WERI-Rb-1 (cell line): ENCODE data around the gene IL17RC.

Experiments
- DNase-seq: peaks from one replicate; pipeline ENCODE4 v3.0.0-alpha.2; 2020
- H3K27ac ChIP-seq: fragments of 250-450 bp; sonication (Bioruptor Pico); 2 replicates; pipeline ENCODE4 v1.5.1; 2020; ENCODE audit warnings: mild to moderate bottlenecking, moderate library complexity
- H3K27me3 ChIP-seq: fragments of 250-450 bp; sonication (Bioruptor Pico); 2 replicates; pipeline ENCODE4 v1.5.1; 2021; ENCODE audit warnings: mild to moderate bottlenecking, low read depth, moderate library complexity; ENCODE audit not compliant: insufficient read depth, severe bottlenecking
- H3K36me3 ChIP-seq: fragments of 250-450 bp; sonication (Bioruptor Pico); 2 replicates; pipeline ENCODE4 v1.5.1; 2020; ENCODE audit warnings: mild to moderate bottlenecking, moderate library complexity
- H3K4me3 ChIP-seq: 2 replicates; pipeline ENCODE4 v1.5.1; 2011; ENCODE audit warnings: low read depth, mild to moderate bottlenecking, control low read depth, low read length
- H3K9me3 ChIP-seq: fragments of 250-450 bp; sonication (Bioruptor Pico); 2 replicates; pipeline ENCODE4 v1.5.1; 2021; ENCODE audit warnings: mild to moderate bottlenecking, moderate library complexity; ENCODE audit not compliant: severe bottlenecking
- TF ChIP-seq, protein P1 (sequence below): IDR thresholded peaks from 2 replicates; pipeline ENCODE4 v1.5.1; 2011; ENCODE audit warnings: low read depth, mild to moderate bottlenecking, control low read depth, inconsistent platforms, low read length

IL17RC gene

DNA sequence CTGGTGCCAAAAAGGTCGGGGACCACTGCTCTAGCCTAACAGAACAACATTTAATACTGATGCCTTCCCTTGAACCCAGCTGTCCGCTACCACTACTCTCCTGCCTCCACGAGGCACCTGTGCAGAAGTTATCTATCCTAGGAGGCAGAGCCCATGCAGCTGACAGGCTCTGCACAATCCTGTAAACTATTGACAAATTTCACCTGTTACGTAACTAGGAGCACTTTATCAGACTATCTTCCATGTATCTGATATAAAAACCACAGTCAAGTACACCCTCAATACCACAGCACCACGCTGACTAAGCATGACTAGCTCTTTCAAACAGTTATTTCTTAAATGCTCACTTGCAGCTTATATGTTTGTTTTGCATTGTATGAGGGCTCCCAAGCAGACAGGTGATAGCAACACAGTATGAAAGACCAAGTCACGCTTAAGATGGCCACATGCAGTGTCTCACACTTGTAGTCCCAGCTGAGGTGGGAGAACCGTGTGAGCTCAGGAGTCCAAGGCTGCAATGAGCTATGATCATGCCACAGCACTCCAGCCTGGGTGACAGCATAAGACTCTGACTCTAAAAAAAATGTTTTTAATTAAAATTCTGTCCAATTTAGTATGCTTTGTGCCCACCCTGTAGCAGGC, 4.5 kb upstream of the IL17RC start:
- no peak for DNase-seq
- Histone ChIP-seq H3K27ac (no peak overlapping the region), H3K36me3 (no peaks in the 10 kb centered on the region), H3K9me3 (peaks cover 5% of the 10 kb centered on the region), H3K4me3 (no peak overlapping the region), H3K27me3 (no peaks in the 10 kb centered on the region)
- TF ChIP-seq, protein P1, sequence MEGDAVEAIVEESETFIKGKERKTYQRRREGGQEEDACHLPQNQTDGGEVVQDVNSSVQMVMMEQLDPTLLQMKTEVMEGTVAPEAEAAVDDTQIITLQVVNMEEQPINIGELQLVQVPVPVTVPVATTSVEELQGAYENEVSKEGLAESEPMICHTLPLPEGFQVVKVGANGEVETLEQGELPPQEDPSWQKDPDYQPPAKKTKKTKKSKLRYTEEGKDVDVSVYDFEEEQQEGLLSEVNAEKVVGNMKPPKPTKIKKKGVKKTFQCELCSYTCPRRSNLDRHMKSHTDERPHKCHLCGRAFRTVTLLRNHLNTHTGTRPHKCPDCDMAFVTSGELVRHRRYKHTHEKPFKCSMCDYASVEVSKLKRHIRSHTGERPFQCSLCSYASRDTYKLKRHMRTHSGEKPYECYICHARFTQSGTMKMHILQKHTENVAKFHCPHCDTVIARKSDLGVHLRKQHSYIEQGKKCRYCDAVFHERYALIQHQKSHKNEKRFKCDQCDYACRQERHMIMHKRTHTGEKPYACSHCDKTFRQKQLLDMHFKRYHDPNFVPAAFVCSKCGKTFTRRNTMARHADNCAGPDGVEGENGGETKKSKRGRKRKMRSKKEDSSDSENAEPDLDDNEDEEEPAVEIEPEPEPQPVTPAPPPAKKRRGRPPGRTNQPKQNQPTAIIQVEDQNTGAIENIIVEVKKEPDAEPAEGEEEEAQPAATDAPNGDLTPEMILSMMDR, result no peak

GRCh38 chr3:9913601-9914000, 3.3 kb upstream of the IL17RC start:
- no peaks in the 10 kb centered on the region for H3K36me3 ChIP-seq
- TF ChIP-seq, protein P1, result no peak
- DNase-seq, result peak; percentile 49
- peaks cover 5% of the 10 kb centered on the region for H3K9me3 ChIP-seq
- no peak overlapping the region; the same call in 1 of the 2 replicates for H3K27ac ChIP-seq
- H3K27me3 ChIP-seq, result no peaks in the 10 kb centered on the region
- H3K4me3 ChIP-seq, result no peak overlapping the region

GRCh38 chr3:9914011-9914410, 2.9 kb upstream of the IL17RC start:
- Histone ChIP-seq H3K4me3 (no peak overlapping the region), H3K36me3 (no peaks in the 10 kb centered on the region), H3K27ac (peak overlapping the region; percentile 95), H3K27me3 (no peaks in the 10 kb centered on the region), H3K9me3 (peaks cover 5% of the 10 kb centered on the region)
- TF ChIP-seq, protein P1, result no peak
- no peak for DNase-seq

- TF ChIP-seq, protein P1, result no peak
- no peaks in the 10 kb centered on the region for H3K36me3 ChIP-seq
- H3K27ac ChIP-seq, result peak overlapping the region; percentile 95
- peak; percentile 79 for DNase-seq
- peak overlapping the region; percentile 63 for H3K4me3 ChIP-seq
- H3K9me3 ChIP-seq, result peaks cover 5% of the 10 kb centered on the region
- H3K27me3 ChIP-seq, result no peaks in the 10 kb centered on the region
Observed at GRCh38 chr3:9914559-9915253, 2.2 kb upstream of the IL17RC start.

GRCh38 chr3:9915254-9916141, 1.4 kb upstream of the IL17RC start:
- Histone ChIP-seq H3K4me3 (peak overlapping the region; percentile 63), H3K27ac (peak overlapping the region; percentile 95), H3K9me3 (peaks cover 5% of the 10 kb centered on the region), H3K27me3 (no peaks in the 10 kb centered on the region), H3K36me3 (no peaks in the 10 kb centered on the region)
- DNase-seq, result peak; percentile 65
- TF ChIP-seq, protein P1, result peak; percentile 42
